SH-SY5Y (cell line): ENCODE data around the gene KLHL28.

Experiments used
- GATA2 ChIP-seq: IDR thresholded peaks from 2 replicates; pipeline ENCODE4 v1.6.1; 2011; ENCODE audit warnings: mild to moderate bottlenecking, low read depth, low read length
- GATA3 ChIP-seq: IDR thresholded peaks from 2 replicates; pipeline ENCODE4 v1.6.1; 2011; ENCODE audit warnings: low read depth, mild to moderate bottlenecking, low read length, moderate library complexity

GRCh38 chr14:44897845-44898151 is 63.9 kb downstream of the KLHL28 start:
- TF ChIP-seq GATA3 (no peak), GATA2 (no peak)
